Neural crest cell (in vitro differentiated cells): ENCODE measurements around the gene BACE2. TPM values are rescaled to one million over a fixed set of nuclear protein-coding genes. Genes with fewer than 3 reads are reported as not detected.

Experiments
- DNase-seq: peaks from one replicate; pipeline ENCODE4 v3.0.0; 2021; ENCODE audit warnings: low read depth, mixed read lengths, low spot score
- H3K27ac Mint-ChIP-seq: one replicate; pipeline ENCODE4 v1.8.0; 2021; ENCODE audit warnings: mild to moderate bottlenecking, mixed read lengths; ENCODE audit not compliant: unreplicated experiment
- H3K27me3 Mint-ChIP-seq: 2 replicates; pipeline ENCODE4 v1.8.0; 2021; ENCODE audit warnings: low read depth, mild to moderate bottlenecking, mixed read lengths
- H3K36me3 Mint-ChIP-seq: 2 replicates; pipeline ENCODE4 v1.8.0; 2021; ENCODE audit warnings: low read depth, mild to moderate bottlenecking, mixed read lengths
- H3K4me1 Mint-ChIP-seq: 2 replicates; pipeline ENCODE4 v1.8.0; 2021; ENCODE audit warnings: mixed read lengths
- H3K4me3 Mint-ChIP-seq: one replicate; pipeline ENCODE4 v1.8.0; 2021; ENCODE audit warnings: mild to moderate bottlenecking, mixed read lengths
- H3K9me3 Mint-ChIP-seq: 2 replicates; pipeline ENCODE4 v1.8.0; 2021; ENCODE audit warnings: mixed read lengths
- total RNA-seq: library from RNA; stranded (reverse); gene quantifications from 2 replicates; pipeline ENCODE4 v1.2.1, GENCODE V29; 2021
- TF ChIP-seq, protein P1 (sequence below): fragments of 200-600 bp; sonication (generic); conservative IDR thresholded peaks from 2 replicates; pipeline ENCODE4 v1.5.0; 2021; ENCODE audit warnings: antibody characterized with exemption, mild to moderate bottlenecking

The BACE2 gene
- total RNA-seq, 1 donor from 2014 or later, result 16.9 TPM

DNA sequence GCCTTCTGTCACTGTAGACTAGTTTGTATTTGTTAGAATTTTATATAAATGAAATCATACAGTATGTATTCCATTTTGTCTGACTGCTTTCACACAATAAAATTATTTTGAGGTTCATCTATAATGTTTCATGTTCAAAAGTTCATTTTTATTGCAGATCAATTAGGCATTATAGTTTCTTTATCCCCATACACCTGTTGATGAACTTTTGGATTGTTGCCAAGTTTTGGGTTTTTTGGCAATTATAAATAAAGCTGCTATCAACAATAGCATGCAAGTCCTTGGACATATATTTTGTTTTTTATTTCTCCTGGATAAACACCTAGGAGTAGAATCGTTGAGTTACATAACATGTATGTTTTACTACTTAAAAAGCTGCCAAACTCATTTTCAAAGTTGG lies 101.6 kb downstream of the BACE2 start:
- H3K36me3 Mint-ChIP-seq, result peaks cover 19% of the 10 kb centered on the region
- DNase-seq, result no peak
- H3K27ac Mint-ChIP-seq, result no peak overlapping the region
- no peaks in the 10 kb centered on the region for H3K27me3 Mint-ChIP-seq
- peaks cover 9% of the 10 kb centered on the region for H3K9me3 Mint-ChIP-seq
- no peaks in the 10 kb centered on the region for H3K4me1 Mint-ChIP-seq
- H3K4me3 Mint-ChIP-seq, result no peak overlapping the region
- TF ChIP-seq, protein P1, sequence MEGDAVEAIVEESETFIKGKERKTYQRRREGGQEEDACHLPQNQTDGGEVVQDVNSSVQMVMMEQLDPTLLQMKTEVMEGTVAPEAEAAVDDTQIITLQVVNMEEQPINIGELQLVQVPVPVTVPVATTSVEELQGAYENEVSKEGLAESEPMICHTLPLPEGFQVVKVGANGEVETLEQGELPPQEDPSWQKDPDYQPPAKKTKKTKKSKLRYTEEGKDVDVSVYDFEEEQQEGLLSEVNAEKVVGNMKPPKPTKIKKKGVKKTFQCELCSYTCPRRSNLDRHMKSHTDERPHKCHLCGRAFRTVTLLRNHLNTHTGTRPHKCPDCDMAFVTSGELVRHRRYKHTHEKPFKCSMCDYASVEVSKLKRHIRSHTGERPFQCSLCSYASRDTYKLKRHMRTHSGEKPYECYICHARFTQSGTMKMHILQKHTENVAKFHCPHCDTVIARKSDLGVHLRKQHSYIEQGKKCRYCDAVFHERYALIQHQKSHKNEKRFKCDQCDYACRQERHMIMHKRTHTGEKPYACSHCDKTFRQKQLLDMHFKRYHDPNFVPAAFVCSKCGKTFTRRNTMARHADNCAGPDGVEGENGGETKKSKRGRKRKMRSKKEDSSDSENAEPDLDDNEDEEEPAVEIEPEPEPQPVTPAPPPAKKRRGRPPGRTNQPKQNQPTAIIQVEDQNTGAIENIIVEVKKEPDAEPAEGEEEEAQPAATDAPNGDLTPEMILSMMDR, result no peak

DNA sequence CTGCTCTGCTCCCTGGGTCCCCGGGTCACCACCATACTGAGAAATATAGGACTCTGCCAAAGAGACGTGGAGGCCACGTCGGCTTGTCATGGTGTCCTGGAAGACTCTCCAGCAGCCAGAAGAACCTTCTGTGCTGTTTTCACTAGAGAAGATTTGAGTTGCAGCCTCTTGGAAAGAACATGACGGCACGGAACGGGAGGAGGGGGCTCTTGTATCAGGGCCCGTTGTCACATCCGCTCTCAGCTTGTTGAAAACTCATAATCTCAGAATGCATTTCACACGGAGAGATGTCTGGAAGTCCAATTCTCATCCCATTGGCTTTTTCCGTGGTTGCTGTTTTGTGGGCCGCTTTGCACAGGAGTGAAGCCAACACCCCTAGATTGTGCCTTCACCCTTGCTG lies 109.2 kb downstream of the BACE2 start:
- Mint-ChIP-seq H3K27me3 (no peaks in the 10 kb centered on the region), H3K27ac (no peak overlapping the region), H3K4me3 (no peak overlapping the region), H3K9me3 (peaks cover 4% of the 10 kb centered on the region), H3K36me3 (peaks cover 14% of the 10 kb centered on the region), H3K4me1 (no peaks in the 10 kb centered on the region)
- TF ChIP-seq, protein P1, result no peak
- no peak for DNase-seq

DNA sequence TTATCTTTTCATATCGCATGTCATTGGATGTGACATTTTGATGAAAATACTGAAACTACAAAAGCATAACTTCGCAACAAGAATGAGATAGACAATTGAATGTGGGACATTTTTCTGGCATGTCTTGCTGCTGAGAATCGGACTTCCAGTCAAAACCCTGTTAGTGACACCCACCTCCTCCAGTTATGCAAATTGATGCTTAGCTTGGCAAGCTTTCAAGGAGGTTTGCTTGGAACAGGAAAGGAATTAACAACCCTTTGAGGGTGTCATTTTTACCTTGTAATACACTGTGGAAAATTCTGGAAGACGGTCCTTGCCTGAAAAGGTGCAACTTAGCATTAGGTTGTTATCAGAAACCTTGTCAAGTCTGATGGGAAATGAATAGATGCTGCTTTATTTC lies 109.9 kb downstream of the BACE2 start:
- H3K27ac Mint-ChIP-seq, result no peak overlapping the region
- TF ChIP-seq, protein P1, result no peak
- peaks cover 1% of the 10 kb centered on the region for H3K9me3 Mint-ChIP-seq
- H3K27me3 Mint-ChIP-seq, result peaks cover 1% of the 10 kb centered on the region
- no peak overlapping the region for H3K4me3 Mint-ChIP-seq
- H3K4me1 Mint-ChIP-seq, result no peaks in the 10 kb centered on the region
- peaks cover 8% of the 10 kb centered on the region for H3K36me3 Mint-ChIP-seq
- DNase-seq, result no peak

DNA sequence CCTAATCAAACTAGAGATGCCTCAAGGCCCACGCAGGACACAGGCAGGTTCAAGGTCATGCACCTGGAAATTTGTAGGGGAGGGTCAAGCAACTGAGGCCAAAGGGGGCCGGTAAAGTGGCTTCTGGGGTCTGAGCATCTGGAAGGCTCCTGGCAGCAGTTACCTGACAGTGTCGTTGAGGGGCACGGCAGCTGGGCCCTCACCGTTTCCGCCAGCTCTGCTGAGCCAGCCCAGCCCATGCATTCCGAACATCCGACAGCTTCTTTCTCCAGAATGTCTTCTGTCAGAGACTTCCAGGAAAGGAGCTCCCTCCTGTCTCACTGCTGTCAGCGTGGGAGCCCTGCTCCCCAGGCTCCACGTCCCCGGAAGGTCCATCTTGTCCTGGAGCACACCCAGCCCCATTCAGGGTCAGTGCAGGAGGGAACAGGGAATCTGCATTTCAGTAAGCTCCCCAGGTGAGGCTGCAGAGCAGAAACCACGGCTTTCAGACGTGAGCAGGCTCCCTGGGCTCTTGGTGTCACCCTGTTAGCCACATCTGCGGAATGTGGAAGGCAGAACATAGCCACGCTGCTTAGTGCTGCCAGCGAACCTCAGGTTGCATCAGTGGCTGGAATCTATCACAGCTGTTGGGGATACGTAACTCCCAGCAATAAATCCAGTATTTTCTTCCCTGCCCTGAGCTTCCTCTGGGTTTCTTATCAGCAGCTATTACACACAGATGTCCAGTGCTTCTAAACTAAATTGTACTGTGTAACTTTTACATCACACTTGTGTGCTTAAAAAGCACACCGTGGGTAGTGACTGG lies 112.4 kb downstream of the BACE2 start:
- Mint-ChIP-seq H3K4me3 (no peak overlapping the region), H3K36me3 (peaks cover 3% of the 10 kb centered on the region), H3K9me3 (no peaks in the 10 kb centered on the region)

DNA sequence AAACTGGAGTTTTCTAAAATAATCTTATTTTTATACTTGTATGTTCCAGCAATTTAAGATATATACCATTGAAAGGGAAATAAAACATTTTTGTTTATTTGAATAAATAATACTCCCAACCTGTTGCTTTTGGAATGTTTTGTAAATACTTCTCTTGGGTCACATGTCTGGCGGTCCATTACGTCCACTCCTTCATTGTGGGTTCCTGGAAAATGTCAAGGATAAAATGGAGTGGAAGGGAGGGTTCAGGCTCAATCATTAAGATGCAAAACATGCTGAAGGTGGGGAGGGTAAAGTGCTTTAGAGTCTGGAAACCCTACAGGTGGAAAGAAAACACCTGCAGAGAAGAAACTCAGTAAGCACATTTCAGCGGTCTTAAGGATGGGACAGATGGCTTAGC lies 114.5 kb downstream of the BACE2 start:
- Mint-ChIP-seq H3K27ac (no peak overlapping the region), H3K4me3 (no peak overlapping the region), H3K36me3 (no peaks in the 10 kb centered on the region), H3K9me3 (no peaks in the 10 kb centered on the region), H3K4me1 (peaks cover 7% of the 10 kb centered on the region), H3K27me3 (peaks cover 7% of the 10 kb centered on the region)
- DNase-seq, result no peak
- TF ChIP-seq, protein P1, result no peak

More for the DNA sequence above, 112.4 kb downstream of the BACE2 start:
- peaks cover 7% of the 10 kb centered on the region for H3K4me1 Mint-ChIP-seq
- DNase-seq, result no peak
- TF ChIP-seq, protein P1, result no peak
- no peak overlapping the region for H3K27ac Mint-ChIP-seq
- peaks cover 7% of the 10 kb centered on the region for H3K27me3 Mint-ChIP-seq
